HEK293 (cell line): Measurements from ENCODE around the gene DGCR2.

ENCODE experiments used
- ZNF707 ChIP-seq: fragments of 450-650 bp; formaldehyde crosslinking; IDR thresholded peaks from 2 replicates; pipeline ENCODE4 v1.5.1; 2016; ENCODE audit warnings: missing biosample characterization, missing genetic modification characterization
- TF ChIP-seq, protein P1 (sequence below): fragments of 450-650 bp; formaldehyde crosslinking; IDR thresholded peaks from 2 replicates; pipeline ENCODE4 v1.5.1; 2016; ENCODE audit warnings: missing biosample characterization, missing genetic modification characterization

DNA sequence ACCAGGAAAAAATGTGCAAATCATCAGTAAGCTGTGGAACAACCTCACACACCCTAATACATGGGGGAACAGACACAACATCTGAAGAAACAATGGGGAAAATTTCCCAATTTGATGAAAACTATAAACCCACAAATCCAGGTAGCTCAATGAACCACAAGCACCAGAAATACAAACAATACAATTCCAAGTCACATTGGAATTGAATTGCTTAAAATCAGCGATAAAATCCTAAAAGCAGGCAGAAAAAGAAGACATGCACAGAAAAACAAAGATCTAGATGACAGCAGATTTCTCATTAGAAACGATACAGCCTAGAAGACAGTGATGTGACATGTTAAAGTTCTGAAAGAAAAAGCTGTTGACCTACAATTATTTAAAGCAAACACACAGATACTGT lies 32.0 kb downstream of the DGCR2 start:
- TF ChIP-seq, protein P1, sequence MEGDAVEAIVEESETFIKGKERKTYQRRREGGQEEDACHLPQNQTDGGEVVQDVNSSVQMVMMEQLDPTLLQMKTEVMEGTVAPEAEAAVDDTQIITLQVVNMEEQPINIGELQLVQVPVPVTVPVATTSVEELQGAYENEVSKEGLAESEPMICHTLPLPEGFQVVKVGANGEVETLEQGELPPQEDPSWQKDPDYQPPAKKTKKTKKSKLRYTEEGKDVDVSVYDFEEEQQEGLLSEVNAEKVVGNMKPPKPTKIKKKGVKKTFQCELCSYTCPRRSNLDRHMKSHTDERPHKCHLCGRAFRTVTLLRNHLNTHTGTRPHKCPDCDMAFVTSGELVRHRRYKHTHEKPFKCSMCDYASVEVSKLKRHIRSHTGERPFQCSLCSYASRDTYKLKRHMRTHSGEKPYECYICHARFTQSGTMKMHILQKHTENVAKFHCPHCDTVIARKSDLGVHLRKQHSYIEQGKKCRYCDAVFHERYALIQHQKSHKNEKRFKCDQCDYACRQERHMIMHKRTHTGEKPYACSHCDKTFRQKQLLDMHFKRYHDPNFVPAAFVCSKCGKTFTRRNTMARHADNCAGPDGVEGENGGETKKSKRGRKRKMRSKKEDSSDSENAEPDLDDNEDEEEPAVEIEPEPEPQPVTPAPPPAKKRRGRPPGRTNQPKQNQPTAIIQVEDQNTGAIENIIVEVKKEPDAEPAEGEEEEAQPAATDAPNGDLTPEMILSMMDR (tag by site-specific recombination), result no peak
- TF ChIP-seq ZNF707, result no peak
